GM12878 (cell line): Measurements from ENCODE around the gene NSMCE1. TPM values are rescaled to one million over a fixed set of nuclear protein-coding genes. Genes with fewer than 3 reads are reported as not detected.

Source experiments
- ATAC-seq: fragments of 200-7000 bp; cut with Tn5 transposase; 3 replicates; pipeline ENCODE4 v1.9.1; 2020; ENCODE audit warnings: mild to moderate bottlenecking, moderate library complexity
- BruUV-seq: library from RNA; stranded (reverse); fragments of 400-500 nt; replicated peaks from 2 replicates; lab custom pipeline; 2021; lab: Mats Ljungman, UMichigan
- CTCF ChIA-PET: fragments of 300-600 bp; sonication (Branson Sonifier 250); formaldehyde crosslinking; extraction: SDS; loops from one replicate; lab custom pipeline; 2021; ENCODE audit warnings: inconsistent platforms; lab: Yijun Ruan, JAX
- POLR2A ChIA-PET: fragments of 350-600 bp; formaldehyde crosslinking; extraction: SDS; loops from one replicate; lab custom pipeline; 2021; ENCODE audit warnings: inconsistent platforms; lab: Charles Lee
- RAD21 ChIA-PET: fragments of 300-600 bp; sonication (Branson Sonifier 250); formaldehyde crosslinking; loops from one replicate; lab custom pipeline; 2023; ENCODE audit warnings: antibody characterized with exemption; ENCODE audit not compliant: unreplicated experiment; lab: Charles Lee
- SMC1A ChIA-PET: fragments of 300-600 bp; sonication (Branson Sonifier 250); formaldehyde crosslinking; loops from one replicate; lab custom pipeline; 2023; ENCODE audit not compliant: unreplicated experiment, uncharacterized antibody; lab: Charles Lee
- DNase-seq: peaks from one replicate; pipeline ENCODE4 v3.0.0-alpha.2; 2011; ENCODE audit warnings: low read depth, low spot score
- FAIRE-seq: peaks from 3 replicates; lab custom pipeline; 2011; peaks lifted over from hg19 to GRCh38; lab: Jason Lieb, UNC
- H2AFZ ChIP-seq: 2 replicates; pipeline ENCODE4 v1.6.0; 2011; ENCODE audit warnings: low read depth, low read length, control low read depth; ENCODE audit not compliant: control insufficient read depth
- H3K27ac ChIP-seq: 2 replicates; pipeline ENCODE4 v1.5.1; 2011; ENCODE audit warnings: control low read depth; ENCODE audit not compliant: control insufficient read depth, insufficient read depth
- H3K27me3 ChIP-seq, 2 experiments: replicated peaks in 1 of 2; 2 replicates each; pipeline versions ENCODE4 v1.6.0 to v1.6.1; 2011; ENCODE audit warnings: low read length in 1 of 2; ENCODE audit not compliant: control insufficient read depth in 2 of 2, insufficient read depth in 2 of 2
- H3K36me3 ChIP-seq, 2 experiments: 2 replicates each; pipeline ENCODE4 v1.5.1; 2011; ENCODE audit warnings: low read length in 1 of 2; ENCODE audit not compliant: control insufficient read depth in 2 of 2, insufficient read depth in 2 of 2
- H3K4me1 ChIP-seq: 2 replicates; pipeline ENCODE4 v1.6.1; 2011; ENCODE audit warnings: mild to moderate bottlenecking, low read length, moderate library complexity, mixed read lengths; ENCODE audit not compliant: control insufficient read depth, insufficient read depth
- H3K4me2 ChIP-seq: 2 replicates; pipeline ENCODE4 v1.6.0; 2011; ENCODE audit warnings: control low read depth; ENCODE audit not compliant: control insufficient read depth, insufficient read depth
- H3K4me3 ChIP-seq: fragments of 200-600 bp; sonication (generic); 2 replicates; pipeline ENCODE4 v1.5.1; 2016
- H3K79me2 ChIP-seq: 2 replicates; pipeline ENCODE4 v1.6.0; 2011; ENCODE audit warnings: low read length; ENCODE audit not compliant: control insufficient read depth, insufficient read depth
- H3K9ac ChIP-seq: 2 replicates; pipeline ENCODE4 v1.8.0; 2011; ENCODE audit warnings: low read length, control low read depth, mixed read lengths; ENCODE audit not compliant: control insufficient read depth, insufficient read depth
- H3K9me3 ChIP-seq: replicated peaks from 3 replicates; pipeline ENCODE4 v1.5.1; 2011; ENCODE audit warnings: mild to moderate bottlenecking, low read length; ENCODE audit not compliant: control insufficient read depth, insufficient read depth
- H4K20me1 ChIP-seq: 2 replicates; pipeline ENCODE4 v1.6.0; 2011; ENCODE audit not compliant: control insufficient read depth, insufficient read depth
- ASH2L ChIP-seq: fragments of 300-600, 200-600 bp; sonication (generic); IDR thresholded peaks from 2 replicates; pipeline ENCODE4 v1.6.1; 2017; ENCODE audit warnings: low read depth, mild to moderate bottlenecking, borderline replicate concordance
- BACH1 ChIP-seq: fragments of 450-650 bp; IDR thresholded peaks from 2 replicates; pipeline ENCODE4 v1.6.1; 2017; ENCODE audit warnings: mild to moderate bottlenecking, borderline replicate concordance
- BMI1 ChIP-seq: fragments of 450-650 bp; IDR thresholded peaks from 2 replicates; pipeline ENCODE4 v1.6.1; 2016; ENCODE audit warnings: mild to moderate bottlenecking, moderate library complexity, borderline replicate concordance
- CHD2 ChIP-seq: IDR thresholded peaks from 2 replicates; pipeline ENCODE4 v1.6.1; 2011; ENCODE audit warnings: low read depth, low read length, improper control_type of control experiment, borderline replicate concordance
- HDAC2 ChIP-seq: fragments of 200-600 bp; sonication (generic); IDR thresholded peaks from 2 replicates; pipeline ENCODE4 v1.6.1; 2017
- IKZF1 ChIP-seq: fragments of 450-650 bp; conservative IDR thresholded peaks from 2 replicates; pipeline ENCODE4 v1.6.1; 2017; ENCODE audit warnings: antibody characterized with exemption, mild to moderate bottlenecking
- IKZF2 ChIP-seq, 2 experiments: fragments of 450-650 bp; IDR thresholded peaks; 2 replicates each; pipeline ENCODE4 v1.6.1; 2017; ENCODE audit warnings: mild to moderate bottlenecking in 2 of 2, moderate library complexity in 2 of 2
- NFXL1 ChIP-seq: fragments of 450-650 bp; IDR thresholded peaks from 2 replicates; pipeline ENCODE4 v1.6.1; 2017; ENCODE audit warnings: antibody characterized with exemption, mild to moderate bottlenecking, borderline replicate concordance
- NR2C2 ChIP-seq: IDR thresholded peaks from 2 replicates; pipeline ENCODE4 v1.6.1; 2011; ENCODE audit warnings: borderline replicate concordance, low read depth; ENCODE audit not compliant: control insufficient read depth, insufficient read length
- RELA ChIP-seq: fragments of 450-650 bp; IDR thresholded peaks from 2 replicates; pipeline ENCODE4 v1.8.0; 2014; ENCODE audit warnings: borderline replicate concordance; ENCODE audit not compliant: partially characterized antibody
- RUNX3 ChIP-seq: IDR thresholded peaks from 2 replicates; pipeline ENCODE4 v1.6.1; 2012; ENCODE audit warnings: low read length, inconsistent platforms
- SMARCA5 ChIP-seq: fragments of 450-650 bp; IDR thresholded peaks from 2 replicates; pipeline ENCODE4 v1.6.1; 2017; ENCODE audit warnings: mild to moderate bottlenecking
- SREBF2 ChIP-seq: IDR thresholded peaks from 2 replicates; pipeline ENCODE4 v1.6.1; 2012; ENCODE audit warnings: mild to moderate bottlenecking, low read length
- ZNF384 ChIP-seq: IDR thresholded peaks from 2 replicates; pipeline ENCODE4 v1.6.1; 2012; ENCODE audit warnings: low read depth, mild to moderate bottlenecking, low read length, improper control_type of control experiment, borderline replicate concordance
- ZNF622 ChIP-seq: fragments of 450-650 bp; IDR thresholded peaks from 2 replicates; pipeline ENCODE4 v1.6.1; 2017; ENCODE audit warnings: mild to moderate bottlenecking, inconsistent platforms
- WGBS: methylation state at CpG from one replicate; pipeline ENCODE4 v1.1.6; 2016; ENCODE audit warnings: low lambda C conversion rate; ENCODE audit not compliant: insufficient replicate concordance, insufficient coverage; ENCODE audit errors: missing lambda C conversion rate; 5-methylcytosine and 5-hydroxymethylcytosine counted together
- in situ Hi-C: fragments of 300-500 bp; cut with MboI; formaldehyde crosslinking; loops from 9 replicates; pipeline ENCODE4 v1.14.3; 2018; ENCODE audit warnings: mixed read lengths
- intact Hi-C: fragments of 100-400 bp; cut with micrococcal nuclease; formaldehyde crosslinking; loops from one replicate; pipeline ENCODE4 v1.14.2; 2022; ENCODE audit not compliant: unreplicated experiment
- polyA plus RNA-seq, 11 experiments: library from polyadenylated mRNA; depleted of rRNA in 4 of 11; unstranded in 6 of 11; stranded (reverse) in 5 of 11; fragments of >200 nt; fragmentation: Nextera tagmentation in 4 of 11; fragmentation: Illumina TruSeq in 1 of 11; extraction: Ambion mirVana in 4 of 11; extraction: Trizol in 1 of 11; gene quantifications; 1 replicate in 1 of 11; 2 replicates in 10 of 11; pipeline versions ENCODE4 v1.2.1 to v1.2.3, GENCODE V29; 2011 to 2016; ENCODE audit warnings: inconsistent platforms in 2 of 11, missing spikeins in 2 of 11, low read depth in 1 of 11
- total RNA-seq, 4 experiments: library from RNA; depleted of rRNA in 3 of 4; stranded (reverse); fragments of >200 nt in 3 of 4; fragmentation: Illumina TruSeq in 1 of 4; extraction: Trizol in 1 of 4; gene quantifications; 2 replicates each; pipeline versions ENCODE4 v1.2.1 to v1.2.3, GENCODE V29; 2013 to 2021
- TF ChIP-seq, protein P1 (sequence below): fragments of 450-650 bp; formaldehyde crosslinking; IDR thresholded peaks from 2 replicates; pipeline ENCODE4 v1.4.0; 2020; ENCODE audit warnings: mild to moderate bottlenecking, moderate library complexity
- TF ChIP-seq, protein P2 (sequence below): fragments of 450-650 bp; IDR thresholded peaks from 2 replicates; pipeline ENCODE4 v1.6.1; 2014; ENCODE audit warnings: mild to moderate bottlenecking

Gene NSMCE1
- total and polyA plus RNA-seq, 10 of the 15 experiments (the other 5 are each of a cell fraction or from before 2014, with no cell fraction given) = 54.0 to 214 (median 71.4) TPM

DNA sequence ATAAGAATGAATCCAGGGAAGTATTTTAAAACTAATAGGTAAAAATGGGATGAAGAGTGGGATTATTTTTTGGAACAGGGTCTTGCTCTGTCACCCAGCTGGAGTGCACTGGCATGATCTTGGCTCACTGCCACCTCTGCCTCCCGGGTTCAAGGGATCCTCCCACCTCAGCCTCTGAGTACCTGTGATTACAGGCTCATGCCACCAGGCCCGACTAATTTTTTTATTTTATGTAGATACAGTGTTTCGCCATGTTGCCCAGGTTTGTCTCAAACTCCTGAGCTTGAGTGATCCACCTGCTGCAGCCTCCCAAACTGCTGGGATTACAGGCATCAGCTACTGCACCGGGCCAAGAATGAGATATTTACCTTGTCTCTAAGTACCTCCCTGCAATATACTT, 22.1 kb downstream of the NSMCE1 start:
- ChIA-PET SMC1A (interaction anchor here (0.9 to 1.5 kb wide), 2 partner anchors 119 to 155 kb away, joined by 3 read pairs; no protein-coding TSS in a partner anchor), POLR2A (no interaction called here), CTCF (interaction anchor here (1.0 kb wide), 1 partner anchor 12 kb away, joined by 4 read pairs; no protein-coding TSS in a partner anchor), RAD21 (no interaction called here)
- Histone ChIP-seq H2AFZ (no peak overlapping the region), H3K27ac (no peak overlapping the region), H3K9ac (no peak overlapping the region), H3K9me3 (no peaks in the 10 kb centered on the region; the same call in 2 of the 3 replicates), H3K27me3 (no peaks in the 10 kb centered on the region), H3K36me3 (peaks cover 0 to 3% of the 10 kb centered on the region in 2 experiments; a peak in 1 of 4 replicates), H4K20me1 (no peaks in the 10 kb centered on the region), H3K4me3 (no peak overlapping the region), H3K4me1 (peaks cover 16% of the 10 kb centered on the region), H3K79me2 (no peaks in the 10 kb centered on the region), H3K4me2 (no peak overlapping the region)
- in situ Hi-C loops = no loop called here
- intact Hi-C loops = no loop called here
- FAIRE-seq (no peak), ATAC-seq (no peak), DNase-seq (no peak)
- TF ChIP-seq, protein P1, sequence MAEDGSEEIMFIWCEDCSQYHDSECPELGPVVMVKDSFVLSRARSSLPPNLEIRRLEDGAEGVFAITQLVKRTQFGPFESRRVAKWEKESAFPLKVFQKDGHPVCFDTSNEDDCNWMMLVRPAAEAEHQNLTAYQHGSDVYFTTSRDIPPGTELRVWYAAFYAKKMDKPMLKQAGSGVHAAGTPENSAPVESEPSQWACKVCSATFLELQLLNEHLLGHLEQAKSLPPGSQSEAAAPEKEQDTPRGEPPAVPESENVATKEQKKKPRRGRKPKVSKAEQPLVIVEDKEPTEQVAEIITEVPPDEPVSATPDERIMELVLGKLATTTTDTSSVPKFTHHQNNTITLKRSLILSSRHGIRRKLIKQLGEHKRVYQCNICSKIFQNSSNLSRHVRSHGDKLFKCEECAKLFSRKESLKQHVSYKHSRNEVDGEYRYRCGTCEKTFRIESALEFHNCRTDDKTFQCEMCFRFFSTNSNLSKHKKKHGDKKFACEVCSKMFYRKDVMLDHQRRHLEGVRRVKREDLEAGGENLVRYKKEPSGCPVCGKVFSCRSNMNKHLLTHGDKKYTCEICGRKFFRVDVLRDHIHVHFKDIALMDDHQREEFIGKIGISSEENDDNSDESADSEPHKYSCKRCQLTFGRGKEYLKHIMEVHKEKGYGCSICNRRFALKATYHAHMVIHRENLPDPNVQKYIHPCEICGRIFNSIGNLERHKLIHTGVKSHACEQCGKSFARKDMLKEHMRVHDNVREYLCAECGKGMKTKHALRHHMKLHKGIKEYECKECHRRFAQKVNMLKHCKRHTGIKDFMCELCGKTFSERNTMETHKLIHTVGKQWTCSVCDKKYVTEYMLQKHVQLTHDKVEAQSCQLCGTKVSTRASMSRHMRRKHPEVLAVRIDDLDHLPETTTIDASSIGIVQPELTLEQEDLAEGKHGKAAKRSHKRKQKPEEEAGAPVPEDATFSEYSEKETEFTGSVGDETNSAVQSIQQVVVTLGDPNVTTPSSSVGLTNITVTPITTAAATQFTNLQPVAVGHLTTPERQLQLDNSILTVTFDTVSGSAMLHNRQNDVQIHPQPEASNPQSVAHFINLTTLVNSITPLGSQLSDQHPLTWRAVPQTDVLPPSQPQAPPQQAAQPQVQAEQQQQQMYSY (CRISPR knock-in tag) = no peak
- no peak for TF ChIP-seq IKZF2 (IDR thresholded peaks at IDR 0.05)
- TF ChIP-seq BACH1 = no peak
- TF ChIP-seq ZNF622 = no peak
- no peak for TF ChIP-seq ZNF384
- no peak for TF ChIP-seq HDAC2
- no peak for TF ChIP-seq CHD2
- no peak for TF ChIP-seq RELA
- TF ChIP-seq NR2C2 = no peak
- TF ChIP-seq IKZF1 = no peak
- TF ChIP-seq SREBF2 = no peak
- TF ChIP-seq SMARCA5 = no peak
- TF ChIP-seq BMI1 = no peak
- TF ChIP-seq, protein P2, sequence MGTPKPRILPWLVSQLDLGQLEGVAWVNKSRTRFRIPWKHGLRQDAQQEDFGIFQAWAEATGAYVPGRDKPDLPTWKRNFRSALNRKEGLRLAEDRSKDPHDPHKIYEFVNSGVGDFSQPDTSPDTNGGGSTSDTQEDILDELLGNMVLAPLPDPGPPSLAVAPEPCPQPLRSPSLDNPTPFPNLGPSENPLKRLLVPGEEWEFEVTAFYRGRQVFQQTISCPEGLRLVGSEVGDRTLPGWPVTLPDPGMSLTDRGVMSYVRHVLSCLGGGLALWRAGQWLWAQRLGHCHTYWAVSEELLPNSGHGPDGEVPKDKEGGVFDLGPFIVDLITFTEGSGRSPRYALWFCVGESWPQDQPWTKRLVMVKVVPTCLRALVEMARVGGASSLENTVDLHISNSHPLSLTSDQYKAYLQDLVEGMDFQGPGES = no peak
- no peak for TF ChIP-seq NFXL1
- no peak for TF ChIP-seq RUNX3
- no peak for TF ChIP-seq ASH2L
- no TSS peak for BruUV-seq
- 85% methylated on average over 4 of the region's 4 CpGs for WGBS
